HG03354 (cell line): ENCODE results near the gene RGS19.

Source experiments
- ATAC-seq: cut with Tn5 transposase; IDR thresholded peaks from one replicate; pipeline ENCODE4 v1.9.1; 2021; ENCODE audit warnings: mild to moderate bottlenecking; ENCODE audit not compliant: unreplicated experiment, poor library complexity, severe bottlenecking

RGS19 gene

DNA sequence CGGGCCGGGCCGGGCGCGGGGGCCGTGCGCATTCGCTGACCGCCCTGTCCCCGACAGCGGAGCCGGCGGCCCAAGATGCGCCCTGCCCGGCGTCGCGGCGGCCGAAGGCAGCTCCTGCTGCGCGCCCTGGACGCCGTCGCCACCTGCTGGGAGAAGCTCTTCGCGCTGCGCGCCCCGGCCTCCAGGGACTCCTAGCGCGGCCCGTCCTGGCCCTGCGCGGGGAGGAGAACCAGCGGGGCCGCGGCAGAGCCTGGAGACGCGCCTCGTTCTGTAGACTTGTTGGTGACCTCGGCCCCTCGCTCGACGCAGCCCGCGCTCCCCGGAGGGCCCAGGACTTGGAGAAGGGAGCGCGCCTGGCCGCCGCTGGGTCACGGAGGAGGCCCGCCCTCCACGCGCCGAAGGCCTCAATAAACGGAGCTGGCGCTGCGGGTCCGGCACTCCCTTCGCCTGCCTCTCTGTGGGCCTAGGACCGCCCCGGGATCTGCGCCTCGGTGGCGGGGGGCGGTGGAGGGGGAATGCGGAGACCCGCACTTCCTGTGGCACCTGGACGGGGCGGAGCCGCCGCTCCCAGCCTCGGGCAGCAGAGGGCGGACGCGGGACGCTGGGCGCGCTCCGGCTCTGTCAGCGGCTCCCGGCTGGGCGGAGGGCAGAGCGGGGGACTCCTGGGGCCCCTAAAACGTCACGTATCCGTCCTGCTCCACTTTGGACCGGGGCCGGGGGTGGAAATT lies 40.6 kb downstream of the RGS19 start:
- no peak for ATAC-seq

DNA sequence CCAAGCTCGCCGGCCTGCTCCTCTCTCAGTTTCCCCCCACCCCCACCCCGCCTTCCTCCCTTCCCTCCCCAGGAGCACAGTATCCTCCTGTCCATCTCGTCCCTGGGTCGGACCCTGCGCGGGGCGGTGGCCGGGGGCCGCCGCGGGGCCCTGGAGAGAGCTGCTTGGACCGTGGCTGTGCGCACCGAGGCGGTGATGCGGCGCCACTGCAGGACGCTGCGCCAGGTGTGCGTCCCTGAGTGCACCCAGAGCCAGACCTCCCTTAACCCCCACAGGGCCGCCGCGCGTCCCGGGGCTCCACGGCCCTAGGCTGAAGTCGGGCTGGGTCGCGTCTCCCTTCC lies 41.1 kb downstream of the RGS19 start:
- ATAC-seq = no peak

DNA sequence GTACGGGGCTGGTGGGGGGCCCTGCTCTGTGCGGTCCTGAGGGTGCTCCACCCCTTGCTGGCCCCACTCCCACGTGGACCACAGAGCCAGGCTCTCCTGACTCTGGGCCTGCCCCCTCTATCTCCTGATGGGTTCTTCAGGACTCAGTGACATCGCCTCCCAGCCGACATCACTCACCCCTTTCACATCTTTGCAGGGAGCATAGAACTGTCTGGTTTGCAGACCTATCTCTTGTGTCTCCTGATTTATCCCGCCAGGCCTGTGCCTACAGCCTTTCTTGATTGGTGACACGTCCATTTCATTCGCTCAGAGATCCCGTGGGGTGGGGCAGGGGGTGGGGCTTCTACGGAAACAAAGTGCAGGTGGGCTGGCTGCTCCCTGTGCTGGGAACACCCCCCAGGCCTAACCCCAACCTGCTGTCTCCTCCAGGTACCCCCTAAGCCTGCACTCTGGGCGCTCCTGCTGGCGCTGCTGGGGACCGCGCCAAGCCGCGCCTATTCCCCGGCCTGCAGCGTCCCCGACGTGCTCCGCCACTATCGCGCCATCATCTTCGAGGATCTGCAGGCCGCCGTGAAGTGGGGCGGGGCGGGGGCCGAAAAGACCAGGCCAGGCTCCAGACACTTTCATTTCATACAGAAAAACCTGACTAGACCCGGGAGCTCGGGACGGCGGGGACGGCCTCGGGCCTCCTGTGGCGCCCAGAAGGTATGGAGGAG lies 41.7 kb downstream of the RGS19 start:
- ATAC-seq = no peak

DNA sequence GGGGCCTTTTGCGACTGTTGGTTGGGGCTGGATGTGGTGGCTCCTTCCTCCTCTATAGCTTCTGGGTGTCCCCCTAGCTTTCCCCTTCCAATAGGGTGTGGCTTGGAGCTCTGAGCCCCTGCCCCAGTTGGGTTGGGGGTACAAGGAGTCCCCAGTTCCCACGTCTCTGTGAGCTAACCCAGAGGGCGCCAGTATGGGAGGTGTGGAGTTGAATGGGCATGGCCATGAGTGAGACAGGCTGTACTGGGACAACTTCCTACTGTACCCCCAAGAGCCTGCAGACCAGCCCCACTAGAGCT lies 42.2 kb downstream of the RGS19 start:
- no peak for ATAC-seq

DNA sequence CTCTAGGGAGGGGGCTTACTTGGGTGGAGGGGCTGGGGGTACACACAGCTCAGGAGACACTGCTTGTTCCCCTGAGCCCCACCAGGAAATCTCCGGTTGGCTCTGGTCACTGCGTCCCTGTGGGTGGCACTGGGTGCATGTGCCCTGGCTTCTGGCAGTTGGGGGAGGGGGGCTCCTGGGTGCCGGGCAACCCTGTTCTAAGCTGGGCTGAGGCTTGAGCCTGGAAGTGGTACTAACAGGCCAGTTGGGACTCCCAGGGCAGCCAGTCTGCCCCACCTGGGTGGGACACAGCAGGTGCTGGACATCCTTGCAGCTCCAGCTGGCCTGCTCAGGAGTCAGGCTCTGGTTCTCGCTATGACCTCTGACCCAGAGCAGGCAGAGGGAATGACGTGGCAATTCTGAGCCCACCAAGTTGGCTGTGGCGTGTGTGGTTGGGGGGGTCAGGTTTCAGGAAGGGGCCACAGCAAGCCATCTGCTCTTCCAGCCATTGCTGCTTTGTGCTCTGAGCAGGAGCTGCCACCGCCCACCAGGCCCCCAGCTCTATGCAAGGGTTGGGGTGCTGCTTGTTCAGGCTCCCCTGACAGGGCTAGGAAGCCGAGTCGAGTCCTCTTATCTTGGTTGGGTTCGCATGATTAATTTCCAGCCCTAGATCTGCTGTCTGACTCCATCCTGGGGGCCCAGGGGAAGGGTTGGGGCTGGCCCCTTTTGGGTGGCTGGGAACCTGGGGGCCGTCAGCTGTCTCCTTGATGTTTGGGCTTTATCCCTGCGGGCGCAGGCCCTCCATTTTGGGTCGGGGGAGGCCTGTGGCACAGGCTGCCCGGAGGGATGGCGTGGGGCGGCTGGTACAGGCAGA lies 42.7 kb downstream of the RGS19 start:
- no peak for ATAC-seq

DNA sequence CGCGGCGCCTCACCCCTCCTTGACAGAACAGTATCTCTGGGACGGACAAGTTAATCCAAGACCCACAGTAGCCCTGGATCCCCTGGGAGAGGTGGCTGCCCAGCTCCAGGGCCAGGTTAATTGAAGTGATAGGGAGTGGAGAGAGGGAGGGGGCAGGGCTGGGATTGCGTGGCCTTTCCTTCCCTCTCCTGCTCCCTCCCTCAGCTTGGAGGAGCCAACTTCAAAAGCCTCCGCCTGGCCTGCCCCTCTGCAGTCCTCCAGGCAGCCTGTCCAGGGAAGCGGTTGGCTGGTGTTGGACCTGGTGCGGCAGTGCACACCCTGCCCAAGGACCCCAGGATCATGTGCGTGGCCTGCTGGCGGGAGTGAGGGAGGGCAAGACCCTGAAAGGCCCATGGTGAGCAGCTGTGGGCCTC lies 43.4 kb downstream of the RGS19 start, which contains the start of gene C20orf204:
Gene C20orf204 (plus strand): TSS at position 250 of the 413 bp plus-strand sequence. CDS start 142 bp downstream, at position 392.
- ATAC-seq = no peak

DNA sequence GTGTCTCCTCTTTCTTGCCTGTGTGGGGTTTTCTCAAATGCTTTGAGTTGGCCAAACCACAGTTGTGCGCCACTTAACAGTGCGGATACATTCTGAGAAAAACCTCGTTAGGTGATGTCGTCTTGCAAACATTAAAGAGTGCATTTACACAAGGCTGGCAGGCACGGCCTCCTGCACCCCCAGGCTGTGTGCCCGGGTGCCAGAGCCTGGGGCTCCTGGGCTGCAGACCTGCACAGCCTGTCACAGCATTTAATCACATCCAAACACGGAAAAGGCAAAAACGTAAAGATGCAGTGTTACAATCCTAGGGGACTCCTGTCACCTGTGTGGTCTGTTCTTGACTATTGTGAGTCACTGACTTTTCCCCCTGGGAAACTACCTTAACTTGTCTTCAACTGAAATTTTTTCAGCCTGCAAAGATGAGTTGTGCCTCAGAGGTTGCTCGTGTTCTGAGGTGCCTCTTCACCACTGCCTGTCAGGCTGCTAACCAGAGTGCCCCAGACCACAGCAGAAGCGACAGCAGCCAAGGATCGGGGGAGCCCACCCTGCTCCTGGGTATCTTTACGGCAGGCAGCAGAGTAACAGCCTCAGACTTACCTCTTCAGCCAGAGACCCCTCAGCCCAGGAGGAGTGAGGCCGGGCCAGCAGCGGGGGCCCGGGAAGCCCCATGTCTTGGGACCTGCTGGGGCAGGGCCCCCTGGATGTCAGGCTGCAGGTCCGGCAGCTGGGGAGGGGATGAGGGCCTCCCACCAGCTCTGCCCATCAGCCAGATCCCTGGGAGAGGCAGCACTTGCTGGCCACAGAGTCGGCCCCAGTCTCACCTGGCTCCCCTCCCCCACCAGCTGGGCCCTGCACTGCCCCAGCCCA lies 44.0 kb downstream of the RGS19 start:
- ATAC-seq = no peak

DNA sequence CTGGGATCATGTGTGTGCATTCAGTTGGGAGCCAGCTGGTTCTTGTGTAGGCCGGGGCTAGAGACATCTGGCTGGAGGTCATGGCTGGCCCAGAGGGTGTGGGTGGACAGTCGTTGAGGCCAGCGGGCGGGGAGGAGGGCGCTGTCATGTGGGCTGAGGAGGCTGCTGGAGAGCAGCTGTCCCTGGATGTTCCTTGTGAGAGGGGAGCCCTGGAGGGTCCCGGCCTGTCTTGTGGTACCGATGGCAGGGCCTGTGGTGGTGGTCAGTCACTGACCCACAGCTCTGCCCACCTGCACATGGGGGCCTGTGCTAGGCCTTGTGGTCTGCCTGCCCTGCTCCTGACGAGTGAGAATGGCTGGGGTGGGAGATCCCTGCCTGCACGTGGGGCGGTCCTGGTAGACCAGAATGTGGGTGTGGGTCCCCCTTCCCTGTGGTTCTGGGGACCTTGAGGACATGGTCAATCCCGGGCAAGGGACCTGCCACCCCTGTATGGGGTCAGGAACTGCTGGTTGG lies 45.3 kb downstream of the RGS19 start:
- no peak for ATAC-seq

DNA sequence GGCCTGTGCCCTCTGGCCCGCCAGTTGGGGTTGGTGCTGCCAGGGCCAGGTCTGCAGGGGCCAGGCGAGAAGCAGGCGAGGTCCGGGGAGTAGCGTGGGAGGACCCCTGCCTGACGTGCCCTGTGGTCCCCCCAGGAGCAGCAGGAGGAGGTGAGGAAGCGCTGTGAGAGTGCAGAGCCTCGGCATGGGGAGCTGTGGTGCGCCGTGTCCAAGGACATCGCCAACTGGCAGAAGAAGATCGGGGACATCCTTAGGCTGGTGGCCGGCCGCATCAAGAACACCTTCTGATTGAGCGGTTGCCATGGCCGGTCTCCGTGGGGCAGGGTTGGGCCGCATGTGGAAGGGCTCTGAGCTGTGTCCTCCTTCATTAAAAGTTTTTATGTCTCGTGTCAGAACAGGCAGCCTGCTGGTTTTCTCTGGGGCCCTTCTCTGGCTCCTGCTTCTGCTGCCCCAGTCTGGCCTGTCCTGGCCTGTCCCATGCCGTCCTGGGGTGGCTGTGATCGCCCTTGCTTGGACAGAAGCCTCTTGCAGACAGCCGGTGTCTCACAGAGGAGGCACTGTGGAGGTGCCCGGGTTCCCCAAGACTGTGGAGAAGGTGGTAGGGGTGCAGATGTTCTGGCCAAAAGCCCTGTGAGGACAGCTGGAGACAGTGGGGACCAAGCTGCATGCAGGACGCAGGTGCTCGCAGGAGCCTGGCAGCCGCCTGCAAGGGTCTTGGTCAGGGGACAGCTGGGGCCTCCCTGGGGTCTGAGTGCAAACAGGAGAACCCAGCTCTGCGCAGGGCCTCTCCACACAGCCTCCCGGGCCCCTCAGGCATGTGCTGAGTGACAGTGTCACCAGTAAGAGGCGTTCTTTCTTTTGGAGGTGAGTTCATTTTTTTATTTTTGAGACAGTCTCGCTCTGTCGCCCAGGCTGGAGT lies 46.4 kb downstream of the RGS19 start:
- no peak for ATAC-seq

DNA sequence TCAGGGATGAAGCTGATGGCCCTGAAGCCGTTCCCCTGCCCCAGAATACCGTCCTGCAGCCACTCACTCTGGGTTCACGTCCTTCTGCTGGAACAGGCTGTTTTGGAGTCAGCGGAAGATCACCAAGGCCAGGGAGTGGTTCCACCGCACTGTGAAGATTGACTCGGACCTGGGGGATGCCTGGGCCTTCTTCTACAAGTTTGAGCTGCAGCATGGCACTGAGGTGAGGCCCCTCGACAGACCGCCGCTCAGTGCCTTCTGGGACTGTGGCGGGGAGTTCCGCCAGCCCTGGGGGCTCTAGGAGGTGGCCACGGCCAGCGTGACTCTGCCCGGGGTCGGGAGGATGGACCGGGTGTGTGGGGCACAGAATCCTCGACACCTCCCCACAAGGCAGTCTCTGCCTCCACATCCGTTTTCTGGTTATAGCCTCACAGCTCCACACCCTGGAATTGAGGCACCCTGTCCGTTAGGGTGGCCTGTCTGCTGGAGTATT lies 47.5 kb downstream of the RGS19 start:
- ATAC-seq = no peak

DNA sequence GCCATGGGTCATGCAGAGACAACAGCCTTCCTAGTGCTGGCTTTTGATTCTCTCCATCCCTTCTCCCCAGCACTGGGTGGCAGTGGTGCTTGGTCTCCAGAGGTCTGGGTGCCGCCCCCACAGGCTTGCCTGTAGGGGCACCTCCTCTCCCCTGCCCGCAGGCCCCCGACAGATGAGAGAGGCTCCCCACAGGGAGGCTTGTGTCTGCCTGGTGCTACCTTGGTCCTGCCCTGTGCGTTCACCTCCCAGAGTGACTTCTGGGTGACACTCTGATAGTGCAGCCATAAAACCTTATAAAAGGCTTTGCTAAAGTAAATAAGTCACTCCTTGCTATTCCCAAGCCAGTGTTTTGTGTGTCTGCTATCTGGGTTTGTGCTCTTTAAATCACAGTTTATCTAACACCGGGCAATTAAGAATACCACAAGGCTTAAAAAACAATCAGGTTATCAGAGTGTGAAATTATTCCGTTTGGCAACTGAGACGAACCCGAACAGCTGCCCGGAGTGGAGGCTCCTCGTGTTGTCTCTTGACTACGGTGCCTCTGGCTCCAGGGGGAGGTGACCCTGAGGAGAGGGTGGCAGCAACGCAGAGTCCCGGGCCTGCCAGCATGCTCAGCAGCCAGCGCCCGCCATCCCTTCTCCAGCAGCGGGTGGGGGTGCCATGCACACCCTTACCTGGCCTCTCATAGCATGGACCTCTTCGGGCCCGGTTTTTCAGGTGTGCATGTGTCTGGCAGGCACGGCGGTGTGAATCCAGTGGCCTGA lies 48.8 kb downstream of the RGS19 start:
- no peak for ATAC-seq

DNA sequence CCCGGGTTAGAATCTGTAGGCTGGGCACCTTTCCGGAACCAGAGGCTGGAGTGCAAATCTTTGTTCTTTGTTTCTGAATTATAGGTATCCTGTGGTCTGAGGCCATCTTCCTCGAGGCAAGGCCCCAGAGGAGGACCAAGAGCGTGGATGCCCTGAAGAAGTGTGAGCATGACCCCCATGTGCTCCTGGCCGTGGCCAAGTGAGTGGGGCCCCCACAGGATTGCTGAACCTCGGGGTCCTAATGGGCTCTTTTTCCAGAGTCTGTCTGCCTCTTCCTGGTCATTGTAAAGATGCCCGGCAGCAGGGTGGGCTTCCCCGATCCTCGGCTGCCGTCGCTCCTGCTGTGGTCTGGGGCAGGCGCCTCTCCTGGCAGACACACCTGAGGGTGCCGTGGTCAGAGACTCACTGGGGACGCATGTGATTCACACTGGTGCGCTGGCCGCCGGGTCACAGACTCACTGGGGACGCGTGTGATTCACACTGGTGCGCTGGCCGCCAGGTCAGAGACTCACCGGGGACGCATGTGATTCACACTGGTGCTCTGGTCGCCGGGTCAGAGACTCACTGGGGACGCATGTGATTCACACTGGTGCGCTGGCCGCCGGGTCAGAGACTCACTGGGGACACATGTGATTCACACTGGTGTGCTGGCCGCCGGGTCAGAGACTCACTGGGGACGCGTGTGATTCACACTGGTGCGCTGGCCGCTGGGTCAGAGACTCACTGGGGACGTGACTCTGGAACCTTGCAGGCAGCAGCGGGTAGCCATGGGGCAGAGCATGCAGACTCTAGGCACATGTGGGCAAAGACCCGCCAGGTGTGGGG lies 49.8 kb downstream of the RGS19 start:
- ATAC-seq = no peak

DNA sequence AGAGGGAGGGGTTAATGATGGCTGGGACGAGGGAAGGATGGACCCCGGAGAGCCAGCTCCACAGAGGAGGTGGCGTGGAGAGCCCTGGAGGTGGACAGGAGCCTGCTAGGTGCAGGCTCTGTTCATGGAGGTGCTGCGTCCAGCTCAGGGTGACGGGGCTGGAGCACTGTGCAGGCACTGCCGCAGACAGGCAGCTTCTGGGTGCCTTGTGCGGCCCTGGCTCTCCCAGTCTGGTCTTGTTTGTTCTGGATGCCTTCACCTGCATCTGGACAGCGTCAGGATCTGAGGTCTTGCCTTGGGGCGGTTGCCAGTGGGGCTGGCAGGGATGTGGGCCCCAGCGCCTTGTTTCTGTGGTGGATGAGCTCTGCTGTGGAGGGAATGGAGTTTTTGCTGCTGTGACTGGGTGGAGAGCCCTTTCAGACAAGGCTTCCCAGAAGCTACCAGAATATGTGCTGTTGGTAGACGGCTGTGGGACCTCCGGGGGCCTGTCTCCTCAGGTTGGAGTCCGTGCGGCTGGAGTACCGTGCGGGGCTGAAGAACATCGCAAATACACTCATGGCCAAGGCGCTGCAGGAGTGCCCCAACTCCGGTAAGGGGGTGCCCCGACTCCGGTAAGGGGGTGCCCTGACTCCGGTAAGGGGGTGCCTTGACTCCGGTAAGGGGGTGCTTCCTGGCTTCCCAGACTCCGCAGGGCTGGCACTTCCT lies 51.2 kb downstream of the RGS19 start:
- ATAC-seq = no peak

DNA sequence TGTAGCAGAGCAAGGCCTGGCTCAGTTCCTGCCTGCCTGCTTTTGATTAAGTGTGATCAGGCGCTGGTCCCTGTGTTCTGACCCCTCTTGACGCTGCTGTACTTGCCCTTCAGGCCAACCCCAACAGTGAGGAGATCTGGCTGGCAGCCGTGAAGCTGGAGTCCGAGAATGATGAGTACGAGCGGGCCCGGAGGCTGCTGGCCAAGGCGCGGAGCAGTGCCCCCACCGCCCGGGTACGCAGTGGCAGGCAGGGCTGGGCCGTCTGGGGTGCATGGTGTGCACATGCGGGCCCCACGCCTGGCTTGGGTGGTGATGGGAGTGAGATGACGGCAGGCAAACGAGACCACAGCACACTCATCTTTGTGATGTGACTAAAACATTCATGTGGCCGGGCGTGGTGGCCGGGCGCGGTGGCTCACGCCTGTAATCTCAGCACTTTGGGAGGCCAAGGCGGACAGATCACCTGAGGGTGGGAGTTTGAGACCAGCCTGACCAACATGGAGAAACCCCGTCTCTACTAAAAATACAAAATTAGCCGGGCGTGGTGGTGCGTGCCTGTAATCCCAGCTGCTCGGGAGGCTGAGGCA lies 53.4 kb downstream of the RGS19 start:
- no peak for ATAC-seq

DNA sequence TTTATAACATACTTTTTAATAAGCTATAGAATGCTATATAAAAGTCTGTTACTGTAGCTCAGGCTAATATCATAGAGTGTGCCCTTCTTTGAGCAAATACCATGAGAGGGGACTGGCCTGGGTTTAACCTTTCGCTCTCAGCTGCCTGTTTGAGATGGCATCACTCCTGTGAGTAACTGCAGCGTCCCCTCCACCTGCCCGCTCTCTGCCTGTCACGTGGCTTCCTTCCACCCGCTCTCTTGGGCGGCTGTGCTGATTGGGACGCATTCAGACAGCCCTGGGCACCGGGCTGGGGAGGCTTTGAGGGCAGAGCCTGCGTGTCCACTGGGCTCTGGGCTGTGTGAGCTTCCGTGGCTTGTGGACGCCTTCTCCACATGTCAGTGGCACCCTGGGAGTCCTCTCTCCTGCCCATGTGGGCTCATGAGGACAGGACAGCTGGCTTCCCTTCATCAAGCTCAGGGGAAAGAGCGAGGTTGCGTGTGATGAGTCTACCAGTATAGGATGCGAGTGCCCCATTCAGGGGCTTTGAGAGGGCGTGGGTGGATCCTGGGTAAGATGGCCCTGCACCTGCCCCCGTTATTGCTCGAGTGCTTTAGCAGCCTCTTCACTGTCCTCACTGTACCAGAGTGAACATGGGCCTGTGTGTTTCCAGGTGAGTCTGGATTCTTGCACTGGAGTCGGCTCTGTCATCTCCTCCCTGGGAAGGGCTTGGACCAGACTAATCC lies 54.1 kb downstream of the RGS19 start:
- no peak for ATAC-seq
